HG02588 (cell line): ENCODE data around the gene POLG.
"Not testable (repeated sequence)": the region's sequence is repeated elsewhere in the genome, so short reads cannot be mapped to it uniquely, and the experiment has no call there.

Experiments
- ATAC-seq: cut with Tn5 transposase; IDR thresholded peaks from one replicate; pipeline ENCODE4 v1.9.1; 2021; ENCODE audit warnings: mild to moderate bottlenecking, moderate library complexity; ENCODE audit not compliant: unreplicated experiment

POLG gene

GRCh38 chr15:89291934-89292438 lies 42.6 kb downstream of the POLG start:
- no peak for ATAC-seq

GRCh38 chr15:89283201-89283600 lies 51.4 kb downstream of the POLG start:
- ATAC-seq = no peak

GRCh38 chr15:89282631-89283030 lies 52.0 kb downstream of the POLG start:
- ATAC-seq = no peak

- ATAC-seq = no peak
Measured at GRCh38 chr15:89278307-89278706, 56.3 kb downstream of the POLG start.

GRCh38 chr15:89277281-89277680 lies 57.3 kb downstream of the POLG start:
- ATAC-seq = not testable (repeated sequence)
